ENCODE data around the gene RPS14. TPM values are rescaled to one million over a fixed set of nuclear protein-coding genes. Genes with fewer than 3 reads are reported as not detected.
A peak's percentile ranks its signal among the peaks of the same experiment; 100 is the strongest.

The RPS14 gene
- total and polyA plus RNA-seq, 9 of the 15 experiments (the other 6 are each of a cell fraction or from before 2014, with no cell fraction given), result 1,824 to 5,983 (median 3,017) TPM

DNA sequence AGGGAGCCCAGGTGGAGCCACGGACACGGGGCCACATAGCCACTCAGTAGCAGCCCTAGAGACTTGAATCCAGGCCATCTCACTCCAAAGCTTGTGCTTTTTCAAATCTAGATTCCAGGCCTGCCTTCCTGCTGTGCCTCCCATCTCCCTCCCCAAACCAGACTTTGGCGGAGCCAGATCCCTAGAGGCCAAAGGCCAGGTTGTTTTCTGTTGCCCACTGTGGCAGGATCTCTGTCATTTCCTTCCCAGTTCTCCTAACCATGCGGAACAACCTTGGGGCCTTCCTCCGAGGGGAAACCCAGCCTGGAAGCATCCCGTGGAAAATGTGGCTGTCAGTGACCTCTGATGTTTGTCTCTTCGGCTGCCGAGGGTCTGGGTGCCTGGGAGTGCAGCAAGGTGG, 16.4 kb upstream of the RPS14 start (continued):
- TF ChIP-seq SP1 (CRISPR knock-in tag; IDR thresholded peaks at IDR 0.05), result no peak

DNA sequence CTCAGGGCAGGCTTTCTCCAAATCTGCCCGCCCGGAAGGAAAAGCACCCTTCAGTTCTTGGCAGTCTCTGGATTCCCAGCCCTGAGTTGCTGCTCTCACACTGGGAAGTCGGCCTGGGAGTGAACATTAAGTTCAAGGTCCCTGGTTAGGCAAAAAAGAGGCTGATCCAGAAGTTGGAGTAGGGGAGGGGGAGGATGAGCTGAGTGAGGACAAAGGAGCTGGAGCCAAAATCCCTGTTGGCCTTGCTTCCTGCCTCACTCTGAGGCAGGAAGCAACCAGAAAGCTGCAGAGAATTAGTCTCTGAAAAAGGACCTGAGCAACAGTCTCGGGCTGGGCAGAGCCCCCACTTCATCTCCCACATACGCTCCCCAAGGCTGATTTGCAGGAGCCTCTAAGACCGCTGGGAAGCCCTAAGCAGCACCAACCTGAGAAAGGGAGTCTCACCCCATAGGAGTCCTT, 15.0 kb upstream of the RPS14 start:
- 73% methylated on average over 6 of the region's 6 CpGs for WGBS (ENCODE audit: insufficient coverage, low coverage, missing lambda C conversion rate)
- H3K4me3 ChIP-seq, result no peak overlapping the region
- in situ Hi-C loops (cut with MboI), result no loop called here
- TF ChIP-seq KDM5B (IDR thresholded peaks at IDR 0.05; ENCODE audit: insufficient replicate concordance, low read depth, low read length) (no peak), SAP30 (IDR thresholded peaks at IDR 0.05; ENCODE audit: borderline replicate concordance, insufficient read depth, low read depth, low read length, poor library complexity, severe bottlenecking) (no peak), ZNF174 (CRISPR knock-in tag; IDR thresholded peaks at IDR 0.05) (no peak), JUND (IDR thresholded peaks at IDR 0.05; ENCODE audit: borderline replicate concordance, low read depth, low read length) (no peak), JUND (tag; IDR thresholded peaks at IDR 0.05; ENCODE audit: borderline replicate concordance, low read depth, low read length) (no peak), PHB (CRISPR knock-in tag; IDR thresholded peaks at IDR 0.05) (no peak), ZNF239 (CRISPR knock-in tag; IDR thresholded peaks at IDR 0.05) (no peak)
- TF ChIP-seq, protein P1, sequence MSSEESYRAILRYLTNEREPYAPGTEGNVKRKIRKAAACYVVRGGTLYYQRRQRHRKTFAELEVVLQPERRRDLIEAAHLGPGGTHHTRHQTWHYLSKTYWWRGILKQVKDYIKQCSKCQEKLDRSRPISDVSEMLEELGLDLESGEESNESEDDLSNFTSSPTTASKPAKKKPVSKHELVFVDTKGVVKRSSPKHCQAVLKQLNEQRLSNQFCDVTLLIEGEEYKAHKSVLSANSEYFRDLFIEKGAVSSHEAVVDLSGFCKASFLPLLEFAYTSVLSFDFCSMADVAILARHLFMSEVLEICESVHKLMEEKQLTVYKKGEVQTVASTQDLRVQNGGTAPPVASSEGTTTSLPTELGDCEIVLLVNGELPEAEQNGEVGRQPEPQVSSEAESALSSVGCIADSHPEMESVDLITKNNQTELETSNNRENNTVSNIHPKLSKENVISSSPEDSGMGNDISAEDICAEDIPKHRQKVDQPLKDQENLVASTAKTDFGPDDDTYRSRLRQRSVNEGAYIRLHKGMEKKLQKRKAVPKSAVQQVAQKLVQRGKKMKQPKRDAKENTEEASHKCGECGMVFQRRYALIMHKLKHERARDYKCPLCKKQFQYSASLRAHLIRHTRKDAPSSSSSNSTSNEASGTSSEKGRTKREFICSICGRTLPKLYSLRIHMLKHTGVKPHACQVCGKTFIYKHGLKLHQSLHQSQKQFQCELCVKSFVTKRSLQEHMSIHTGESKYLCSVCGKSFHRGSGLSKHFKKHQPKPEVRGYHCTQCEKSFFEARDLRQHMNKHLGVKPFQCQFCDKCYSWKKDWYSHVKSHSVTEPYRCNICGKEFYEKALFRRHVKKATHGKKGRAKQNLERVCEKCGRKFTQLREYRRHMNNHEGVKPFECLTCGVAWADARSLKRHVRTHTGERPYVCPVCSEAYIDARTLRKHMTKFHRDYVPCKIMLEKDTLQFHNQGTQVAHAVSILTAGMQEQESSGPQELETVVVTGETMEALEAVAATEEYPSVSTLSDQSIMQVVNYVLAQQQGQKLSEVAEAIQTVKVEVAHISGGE (CRISPR knock-in tag; IDR thresholded peaks at IDR 0.05), result no peak
- TF ChIP-seq, protein P2, sequence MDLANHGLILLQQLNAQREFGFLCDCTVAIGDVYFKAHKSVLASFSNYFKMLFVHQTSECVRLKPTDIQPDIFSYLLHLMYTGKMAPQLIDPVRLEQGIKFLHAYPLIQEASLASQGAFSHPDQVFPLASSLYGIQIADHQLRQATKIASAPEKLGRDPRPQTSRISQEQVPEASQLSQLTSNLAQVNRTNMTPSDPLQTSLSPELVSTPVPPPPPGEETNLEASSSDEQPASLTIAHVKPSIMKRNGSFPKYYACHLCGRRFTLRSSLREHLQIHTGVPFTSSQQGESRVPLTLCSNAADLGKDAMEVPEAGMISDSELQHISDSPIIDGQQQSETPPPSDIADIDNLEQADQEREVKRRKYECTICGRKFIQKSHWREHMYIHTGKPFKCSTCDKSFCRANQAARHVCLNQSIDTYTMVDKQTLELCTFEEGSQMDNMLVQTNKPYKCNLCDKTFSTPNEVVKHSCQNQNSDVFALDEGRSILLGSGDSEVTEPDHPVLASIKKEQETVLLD (IDR thresholded peaks at IDR 0.05), result no peak
- TF ChIP-seq, protein P3, sequence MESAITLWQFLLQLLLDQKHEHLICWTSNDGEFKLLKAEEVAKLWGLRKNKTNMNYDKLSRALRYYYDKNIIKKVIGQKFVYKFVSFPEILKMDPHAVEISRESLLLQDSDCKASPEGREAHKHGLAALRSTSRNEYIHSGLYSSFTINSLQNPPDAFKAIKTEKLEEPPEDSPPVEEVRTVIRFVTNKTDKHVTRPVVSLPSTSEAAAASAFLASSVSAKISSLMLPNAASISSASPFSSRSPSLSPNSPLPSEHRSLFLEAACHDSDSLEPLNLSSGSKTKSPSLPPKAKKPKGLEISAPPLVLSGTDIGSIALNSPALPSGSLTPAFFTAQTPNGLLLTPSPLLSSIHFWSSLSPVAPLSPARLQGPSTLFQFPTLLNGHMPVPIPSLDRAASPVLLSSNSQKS (CRISPR knock-in tag; IDR thresholded peaks at IDR 0.05), result no peak
- TF ChIP-seq, protein P4, sequence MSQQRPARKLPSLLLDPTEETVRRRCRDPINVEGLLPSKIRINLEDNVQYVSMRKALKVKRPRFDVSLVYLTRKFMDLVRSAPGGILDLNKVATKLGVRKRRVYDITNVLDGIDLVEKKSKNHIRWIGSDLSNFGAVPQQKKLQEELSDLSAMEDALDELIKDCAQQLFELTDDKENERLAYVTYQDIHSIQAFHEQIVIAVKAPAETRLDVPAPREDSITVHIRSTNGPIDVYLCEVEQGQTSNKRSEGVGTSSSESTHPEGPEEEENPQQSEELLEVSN (IDR thresholded peaks at IDR 0.05; ENCODE audit: borderline replicate concordance in 1 of 2, extremely low read depth in 1 of 2, insufficient read depth in 1 of 2, insufficient read length in 1 of 2, low read depth in 1 of 2, low read length in 1 of 2, poor library complexity in 1 of 2, severe bottlenecking in 1 of 2), result no peak

More for the DNA sequence above, 15.0 kb upstream of the RPS14 start:
- Histone ChIP-seq H3K4me1 (replicated peaks in 1 of 2; ENCODE audit: control insufficient read depth in 2 of 2, insufficient read depth in 2 of 2, low read length in 2 of 2) (peaks cover 10 to 21% of the 10 kb centered on the region in 2 experiments; a peak in 4 of 5 replicates), H3K27me3 (ENCODE audit: control insufficient read depth in 2 of 2, insufficient read depth in 2 of 2, low read length in 2 of 2) (no peaks in the 10 kb centered on the region), H3K9me3 (replicated peaks; ENCODE audit: control insufficient read depth, insufficient read depth, low read depth, low read length) (no peaks in the 10 kb centered on the region), H2AFZ (ENCODE audit: low read depth, low read length) (0 out of 2 replicates have a peak overlapping the region, but pooled peaks have one; percentile 28), H3K27ac (ENCODE audit: extremely low read depth, low read depth, low read length) (no peak overlapping the region), H3K36me3 (ENCODE audit: control insufficient read depth, insufficient read depth, low read length) (no peaks in the 10 kb centered on the region), H3K4me2 (ENCODE audit: insufficient read depth, low read length) (no peak overlapping the region), H3K9ac (ENCODE audit: insufficient read depth in 1 of 2, low read depth in 2 of 2, low read length in 2 of 2) (peak overlapping the region in 1 of 2 experiments; percentile 76; a peak in 2 of 4 replicates), H3K79me2 (ENCODE audit: control insufficient read depth, insufficient read depth, low read length) (no peaks in the 10 kb centered on the region), H4K20me1 (replicated peaks; ENCODE audit: control insufficient read depth, insufficient read depth, low read length) (no peaks in the 10 kb centered on the region), H3K9me1 (ENCODE audit: control insufficient read depth, insufficient read depth, low read length) (no peaks in the 10 kb centered on the region)
- CTCF ChIA-PET (ENCODE audit: low intra/inter-chr PET ratio), result no interaction called here
- POLR2A ChIA-PET, result interaction anchor here (0.6 kb wide), 1 partner anchor 575 kb away, joined by 5 read pairs; no protein-coding TSS in a partner anchor
- intact Hi-C loops (cut with micrococcal nuclease), result no loop called here
- no TSS peak for BruUV-seq (replicated peaks)
- DNase-seq (ENCODE audit: extremely low read depth in 1 of 4, low spot score in 3 of 4), result no peak
- no peak for ATAC-seq
- no peak for FAIRE-seq
